H9 (cell line): ENCODE data around the gene CAMTA1. TPM values are rescaled to one million over a fixed set of nuclear protein-coding genes. Genes with fewer than 3 reads are reported as not detected.

Experiments used
- DNase-seq: peaks from one replicate; pipeline ENCODE4 v3.0.0-alpha.2; 2017
- H2AFZ ChIP-seq: one replicate; pipeline ENCODE4 v1.6.1; 2013; ENCODE audit warnings: mild to moderate bottlenecking, low read length, control low read depth, moderate library complexity
- H2AK5ac ChIP-seq: 2 replicates; pipeline ENCODE4 v1.6.1; 2013; ENCODE audit warnings: low read length, control low read depth, mixed read lengths; ENCODE audit not compliant: insufficient read length
- H2BK120ac ChIP-seq: one replicate; pipeline ENCODE4 v1.6.1; 2013; ENCODE audit warnings: low read depth, mild to moderate bottlenecking, low read length, control low read depth, inconsistent platforms; ENCODE audit not compliant: poor library complexity, severe bottlenecking
- H2BK12ac ChIP-seq: 2 replicates; pipeline ENCODE4 v1.6.1; 2013; ENCODE audit warnings: low read length, control low read depth, mixed read lengths, low read depth; ENCODE audit not compliant: insufficient read length
- H2BK15ac ChIP-seq: 2 replicates; pipeline ENCODE4 v1.6.1; 2013; ENCODE audit warnings: low read depth, low read length, control low read depth
- H2BK20ac ChIP-seq: one replicate; pipeline ENCODE4 v1.6.1; 2013; ENCODE audit warnings: low read depth, mild to moderate bottlenecking, low read length, control low read depth, inconsistent platforms; ENCODE audit not compliant: poor library complexity, severe bottlenecking
- H2BK5ac ChIP-seq: 2 replicates; pipeline ENCODE4 v1.6.1; 2013; ENCODE audit warnings: low read length, control low read depth, mixed read lengths; ENCODE audit not compliant: insufficient read length
- H3K14ac ChIP-seq: 2 replicates; pipeline ENCODE4 v1.6.1; 2013; ENCODE audit warnings: low read length, control low read depth; ENCODE audit not compliant: insufficient read depth
- H3K18ac ChIP-seq: 2 replicates; pipeline ENCODE4 v1.6.1; 2013; ENCODE audit warnings: low read depth, mild to moderate bottlenecking, mixed read lengths, low read length, control low read depth; ENCODE audit not compliant: insufficient read length
- H3K23ac ChIP-seq: 2 replicates; pipeline ENCODE4 v1.6.1; 2013; ENCODE audit warnings: low read length, control low read depth, mixed read lengths, low read depth; ENCODE audit not compliant: insufficient read length
- H3K23me2 ChIP-seq: 2 replicates; pipeline ENCODE4 v1.6.1; 2013; ENCODE audit warnings: low read depth, mild to moderate bottlenecking, mixed read lengths, low read length, control low read depth; ENCODE audit not compliant: insufficient read length, poor library complexity, severe bottlenecking
- H3K27ac ChIP-seq: 2 replicates; pipeline ENCODE4 v1.5.1; 2013; ENCODE audit warnings: low read length, control low read depth, mixed read lengths, low read depth; ENCODE audit not compliant: insufficient read length
- H3K27me3 ChIP-seq: 2 replicates; pipeline ENCODE4 v1.6.1; 2013; ENCODE audit warnings: low read length, control low read depth, inconsistent platforms; ENCODE audit not compliant: insufficient read depth
- H3K4ac ChIP-seq: 2 replicates; pipeline ENCODE4 v1.6.1; 2013; ENCODE audit warnings: low read depth, mild to moderate bottlenecking, control low read depth, inconsistent platforms, low read length, moderate library complexity
- H3K4me1 ChIP-seq: 2 replicates; pipeline ENCODE4 v1.6.1; 2013; ENCODE audit warnings: low read length, control low read depth, inconsistent platforms; ENCODE audit not compliant: insufficient read depth
- H3K4me2 ChIP-seq: 2 replicates; pipeline ENCODE4 v1.6.1; 2013; ENCODE audit warnings: low read length, control low read depth, mixed read lengths; ENCODE audit not compliant: insufficient read length, insufficient read depth
- H3K56ac ChIP-seq: 2 replicates; pipeline ENCODE4 v1.6.1; 2013; ENCODE audit warnings: low read depth, mild to moderate bottlenecking, mixed read lengths, low read length, control low read depth; ENCODE audit not compliant: insufficient read length
- H3K79me1 ChIP-seq: 2 replicates; pipeline ENCODE4 v1.6.1; 2013; ENCODE audit warnings: low read depth, mild to moderate bottlenecking, moderate library complexity, low read length, control low read depth, inconsistent platforms; ENCODE audit not compliant: insufficient read depth, poor library complexity, severe bottlenecking
- H3K79me2 ChIP-seq: 2 replicates; pipeline ENCODE4 v1.6.1; 2013; ENCODE audit warnings: low read length, control low read depth, inconsistent platforms; ENCODE audit not compliant: insufficient read depth
- H3K9ac ChIP-seq: 2 replicates; pipeline ENCODE4 v1.6.1; 2013; ENCODE audit warnings: low read length, control low read depth, mixed read lengths; ENCODE audit not compliant: insufficient read length; ENCODE audit errors: extremely low read depth
- H3K9me3 ChIP-seq: one replicate; pipeline ENCODE4 v1.6.1; 2013; ENCODE audit warnings: low read depth, low read length, inconsistent platforms; ENCODE audit not compliant: control insufficient read depth
- H3T11ph ChIP-seq: one replicate; pipeline ENCODE4 v1.6.1; 2013; ENCODE audit warnings: mild to moderate bottlenecking, low read length, control low read depth, inconsistent platforms
- H4K20me1 ChIP-seq: one replicate; pipeline ENCODE4 v1.6.1; 2013; ENCODE audit not compliant: control insufficient read depth, insufficient read length, insufficient read depth
- H4K5ac ChIP-seq: 2 replicates; pipeline ENCODE4 v1.6.1; 2013; ENCODE audit warnings: low read depth, mild to moderate bottlenecking, mixed read lengths, low read length, control low read depth; ENCODE audit not compliant: insufficient read length
- H4K8ac ChIP-seq: replicated peaks from 2 replicates; pipeline ENCODE4 v1.6.1; 2013; ENCODE audit warnings: low read length, control low read depth, mixed read lengths, low read depth; ENCODE audit not compliant: insufficient read length
- H4K91ac ChIP-seq: 2 replicates; pipeline ENCODE4 v1.6.1; 2013; ENCODE audit warnings: low read depth, mild to moderate bottlenecking, moderate library complexity, mixed read lengths, low read length, control low read depth; ENCODE audit not compliant: insufficient read length
- H3K27ac Mint-ChIP-seq, 3 experiments: 2 replicates in 2 of 3; 3 replicates in 1 of 3; pipeline ENCODE4 v1.8.0; 2020 to 2021; ENCODE audit warnings: mixed read lengths in 3 of 3, mild to moderate bottlenecking in 1 of 3, moderate library complexity in 1 of 3
- H3K27me3 Mint-ChIP-seq: 2 replicates; pipeline ENCODE4 v1.8.0; 2021; ENCODE audit warnings: low read depth, mild to moderate bottlenecking, moderate library complexity, mixed read lengths
- H3K36me3 Mint-ChIP-seq, 3 experiments: 2 replicates in 2 of 3; 3 replicates in 1 of 3; pipeline ENCODE4 v1.8.0; 2020 to 2021; ENCODE audit warnings: low read depth in 3 of 3, mixed read lengths in 3 of 3; ENCODE audit not compliant: insufficient read depth in 1 of 3
- H3K4me1 Mint-ChIP-seq, 2 experiments: 2 replicates each; pipeline ENCODE4 v1.8.0; 2020; ENCODE audit warnings: mixed read lengths in 2 of 2
- H3K4me3 Mint-ChIP-seq, 2 experiments: 2 replicates in 1 of 2; 3 replicates in 1 of 2; pipeline ENCODE4 v1.8.0; 2020 to 2021; ENCODE audit warnings: mild to moderate bottlenecking in 2 of 2, mixed read lengths in 2 of 2, moderate library complexity in 1 of 2
- H3K9me3 Mint-ChIP-seq, 2 experiments: 2 replicates in 1 of 2; 3 replicates in 1 of 2; pipeline ENCODE4 v1.8.0; 2020; ENCODE audit warnings: mild to moderate bottlenecking in 2 of 2, mixed read lengths in 2 of 2, moderate library complexity in 1 of 2
- CTCF ChIP-seq: fragments of 200-600 bp; sonication (generic); conservative IDR thresholded peaks from 3 replicates; pipeline ENCODE4 v1.8.0; 2021; ENCODE audit warnings: antibody characterized with exemption, mild to moderate bottlenecking
- WGBS: extraction: QIAGEN DNeasy Blood & Tissue Kit; methylation state at CpG from one replicate; pipeline ENCODE4 v1.1.7; 2013; ENCODE audit warnings: missing lambda C conversion rate, low lambda C conversion rate, mixed read lengths; ENCODE audit not compliant: insufficient read length; ENCODE audit errors: extremely low coverage; 5-methylcytosine and 5-hydroxymethylcytosine counted together
- total RNA-seq: library from RNA; stranded (reverse); gene quantifications from 2 replicates; pipeline ENCODE4 v1.2.1, GENCODE V29; 2021

Gene CAMTA1
- total RNA-seq, 1 experiment from 2014 or later: 115 TPM

GRCh38 chr1:7695497-7696117 is 910.4 kb downstream of the CAMTA1 start:
- no CpG with 5 or more reads among the region's 6 CpGs for WGBS
- Histone ChIP-seq H2BK20ac (no peak overlapping the region), H3T11ph (no peak overlapping the region), H3K79me2 (no peaks in the 10 kb centered on the region), H4K8ac (no peak overlapping the region), H3K27ac (no peak overlapping the region), H3K9me3 (peaks cover 11% of the 10 kb centered on the region), H3K4me2 (no peak overlapping the region), H4K20me1 (no peaks in the 10 kb centered on the region), H3K56ac (no peak overlapping the region), H4K91ac (no peak overlapping the region), H4K5ac (no peak overlapping the region), H3K4me1 (no peaks in the 10 kb centered on the region), H2AK5ac (no peak overlapping the region), H3K14ac (no peak overlapping the region), H2BK12ac (no peak overlapping the region), H3K4ac (no peak overlapping the region), H2BK15ac (no peak overlapping the region), H3K27me3 (no peaks in the 10 kb centered on the region; the same call in 1 of the 2 replicates), H2BK120ac (no peak overlapping the region), H3K9ac (no peak overlapping the region), H2AFZ (no peak overlapping the region), H3K79me1 (no peaks in the 10 kb centered on the region), H3K23me2 (no peaks in the 10 kb centered on the region), H2BK5ac (no peak overlapping the region), H3K23ac (no peak overlapping the region), H3K18ac (no peak overlapping the region)
- H3K4me1 Mint-ChIP-seq: peaks cover 0 to 5% of the 10 kb centered on the region in 2 experiments; a peak in 2 of 4 replicates
- DNase-seq: no peak
- no peak for TF ChIP-seq CTCF
- H3K4me3 Mint-ChIP-seq: no peak overlapping the region
- no peak overlapping the region for H3K27ac Mint-ChIP-seq
- H3K9me3 Mint-ChIP-seq: peaks cover 27 to 31% of the 10 kb centered on the region in 2 experiments
- peaks cover 29% of the 10 kb centered on the region for H3K27me3 Mint-ChIP-seq
- H3K36me3 Mint-ChIP-seq: peaks cover 12 to 29% (median 12%) of the 10 kb centered on the region in 3 experiments
